Lung (tissue), 12 donors: ENCODE data around the gene CD300E. TPM values are rescaled to one million over a fixed set of nuclear protein-coding genes. Genes with fewer than 3 reads are reported as not detected.

Source experiments
- ATAC-seq: fragments of 200-7000 bp; cut with Tn5 transposase; one replicate; pipeline ENCODE4 v1.9.1; 2020; ENCODE audit warnings: moderate number of reproducible peaks; ENCODE audit not compliant: insufficient read depth, low FRiP score
- DNase-seq, 3 donors: peaks; one replicate each; pipeline ENCODE4 v3.0.0-alpha.2; 2013 to 2017
- H3K27ac ChIP-seq, 2 donors: one replicate each; pipeline ENCODE4 v1.5.1; 2013; ENCODE audit warnings: mild to moderate bottlenecking in 2 of 2, moderate library complexity in 2 of 2, control low read depth in 1 of 2, inconsistent platforms in 1 of 2, low read depth in 1 of 2, low read length in 1 of 2
- H3K27me3 ChIP-seq, 3 donors: one replicate each; pipeline ENCODE4 v1.5.1; 2013; ENCODE audit warnings: low read length in 2 of 3; ENCODE audit not compliant: control insufficient read depth in 3 of 3, insufficient read depth in 3 of 3
- H3K36me3 ChIP-seq, 4 donors: one replicate each; pipeline ENCODE4 v1.5.1; 2013; ENCODE audit warnings: low read length in 4 of 4, mild to moderate bottlenecking in 1 of 4, moderate library complexity in 1 of 4; ENCODE audit not compliant: control insufficient read depth in 4 of 4, insufficient read depth in 4 of 4
- H3K4me1 ChIP-seq, 5 donors: one replicate each; pipeline ENCODE4 v1.5.1; 2013; ENCODE audit warnings: low read length in 5 of 5, mild to moderate bottlenecking in 2 of 5, moderate library complexity in 1 of 5; ENCODE audit not compliant: control insufficient read depth in 5 of 5, insufficient read depth in 5 of 5
- H3K4me3 ChIP-seq: one replicate; pipeline ENCODE4 v1.5.1; 2013; ENCODE audit warnings: mild to moderate bottlenecking, control low read depth, moderate library complexity
- H3K9ac ChIP-seq, 2 donors: one replicate each; pipeline ENCODE4 v1.5.1; 2013; ENCODE audit warnings: low read length in 2 of 2, control low read depth in 1 of 2; ENCODE audit not compliant: insufficient read depth in 1 of 2
- H3K9me3 ChIP-seq, 4 donors: one replicate each; pipeline ENCODE4 v1.5.1; 2013; ENCODE audit warnings: low read length in 3 of 4, mild to moderate bottlenecking in 1 of 4, moderate library complexity in 1 of 4; ENCODE audit not compliant: control insufficient read depth in 4 of 4, insufficient read depth in 3 of 4
- CTCF ChIP-seq: IDR thresholded peaks from 2 replicates; pipeline ENCODE4 v1.5.1; 2012; ENCODE audit warnings: mild to moderate bottlenecking; ENCODE audit errors: control extremely low read depth, extremely low read depth
- WGBS, 2 donors: extraction: QIAGEN DNeasy Blood & Tissue Kit; methylation state at CpG; one replicate each; pipeline ENCODE4 v1.1.7; 2013; 5-methylcytosine and 5-hydroxymethylcytosine counted together
- polyA plus RNA-seq, 2 donors: library from polyadenylated mRNA; stranded (reverse); fragments of 200-250 nt; gene quantifications; one replicate each; pipeline ENCODE4 v1.2.1, GENCODE V29; 2013
- total RNA-seq, 2 donors: library from RNA; depleted of rRNA in 1 of 2; stranded (reverse); fragments of >200 nt in 1 of 2; gene quantifications; one replicate each; pipeline ENCODE4 v1.2.1, GENCODE V29; 2014 to 2021
- donor health status: control.
- donor health status: control.
- donor health status: Bipolar disorder and iron deficiency.
- donor health status: healthy.
- donor health status: DM: yes; HTN: yes; CAD: no.

The CD300E gene
- total and polyA plus RNA-seq, 4 donors: 3.4 to 81.6 (median 11.2) TPM

GRCh38 chr17:74606050-74606449 lies 17.5 kb downstream of the CD300E start:
- DNase-seq: no peak
- Histone ChIP-seq H3K4me3 (no peak overlapping the region), H3K36me3 (no peaks in the 10 kb centered on the region), H3K27ac (no peak overlapping the region), H3K4me1 (no peaks in the 10 kb centered on the region), H3K9me3 (peaks cover 0 to 8% (median 0%) of the 10 kb centered on the region in 4 donors), H3K27me3 (peaks cover 0 to 9% (median 0%) of the 10 kb centered on the region in 3 donors), H3K9ac (no peak overlapping the region)
- no peak for TF ChIP-seq CTCF
- ATAC-seq: no peak
- WGBS, 2 donors: 90 to 92% methylated on average over 8 of the region's 8 CpGs

DNA sequence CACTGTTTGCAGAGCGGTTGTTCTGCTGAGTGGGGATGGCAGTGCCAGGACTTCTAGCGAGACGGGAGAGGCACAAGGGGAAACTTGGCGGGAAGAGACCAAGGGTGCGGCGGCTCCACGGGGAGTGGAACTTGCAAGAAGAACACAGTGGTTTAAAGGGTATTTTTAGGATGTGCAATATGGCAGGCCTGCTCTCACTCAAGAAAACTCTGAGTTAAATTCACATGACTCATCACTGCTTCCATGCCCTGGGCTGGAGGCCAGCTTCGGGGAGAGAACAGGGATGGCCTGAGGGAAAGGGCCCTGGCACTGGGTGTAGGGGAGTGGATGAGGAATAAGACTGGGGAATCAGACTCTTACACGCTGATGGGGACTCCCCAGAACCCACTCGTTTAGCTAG lies 18.2 kb downstream of the CD300E start:
- Histone ChIP-seq H3K9me3 (peaks cover 0 to 8% (median 0%) of the 10 kb centered on the region in 4 donors), H3K36me3 (no peaks in the 10 kb centered on the region), H3K27ac (no peak overlapping the region), H3K4me3 (no peak overlapping the region), H3K27me3 (peaks cover 0 to 5% (median 0%) of the 10 kb centered on the region in 3 donors), H3K4me1 (no peaks in the 10 kb centered on the region), H3K9ac (no peak overlapping the region)
- DNase-seq: peak in 1 of 3 donors; percentile 6
- no peak for TF ChIP-seq CTCF
- ATAC-seq: no peak
- WGBS, 2 donors: 62 to 66% methylated on average over 10 of the region's 10 CpGs

- 79 to 90% methylated on average over 10 of the region's 10 CpGs for WGBS, 2 donors
- ATAC-seq (no peak), DNase-seq (no peak)
- peaks cover 0 to 8% (median 0%) of the 10 kb centered on the region in 4 donors for H3K9me3 ChIP-seq
- H3K27ac ChIP-seq: no peak overlapping the region
- TF ChIP-seq CTCF: no peak
- H3K27me3 ChIP-seq: peaks cover 0 to 5% (median 0%) of the 10 kb centered on the region in 3 donors
- no peak overlapping the region for H3K9ac ChIP-seq
- H3K4me1 ChIP-seq: no peaks in the 10 kb centered on the region
- H3K4me3 ChIP-seq: no peak overlapping the region
- no peaks in the 10 kb centered on the region for H3K36me3 ChIP-seq
Measured at GRCh38 chr17:74604761-74605160, 18.8 kb downstream of the CD300E start.

- Histone ChIP-seq H3K9me3 (peaks cover 0 to 8% (median 0%) of the 10 kb centered on the region in 4 donors), H3K27me3 (peaks cover 0 to 5% (median 0%) of the 10 kb centered on the region in 3 donors), H3K27ac (no peak overlapping the region), H3K9ac (no peak overlapping the region), H3K4me3 (no peak overlapping the region), H3K4me1 (no peaks in the 10 kb centered on the region), H3K36me3 (no peaks in the 10 kb centered on the region)
- WGBS, 2 donors: 80% methylated on average over 6 of the region's 6 CpGs
- ATAC-seq: no peak
- no peak for DNase-seq
- no peak for TF ChIP-seq CTCF
Measured at GRCh38 chr17:74604200-74604599, 19.3 kb downstream of the CD300E start.
